GM12878 (cell line): ENCODE measurements around the gene RGS16. TPM values are rescaled to one million over a fixed set of nuclear protein-coding genes. Genes with fewer than 3 reads are reported as not detected.

Experiments
- ATAC-seq: fragments of 200-7000 bp; cut with Tn5 transposase; 3 replicates; pipeline ENCODE4 v1.9.1; 2020; ENCODE audit warnings: mild to moderate bottlenecking, moderate library complexity
- BruUV-seq: library from RNA; stranded (reverse); fragments of 400-500 nt; replicated peaks from 2 replicates; lab custom pipeline; 2021; lab: Mats Ljungman, UMichigan
- CTCF ChIA-PET: fragments of 300-600 bp; sonication (Branson Sonifier 250); formaldehyde crosslinking; extraction: SDS; loops from one replicate; lab custom pipeline; 2021; ENCODE audit warnings: inconsistent platforms; lab: Yijun Ruan, JAX
- POLR2A ChIA-PET: fragments of 350-600 bp; formaldehyde crosslinking; extraction: SDS; loops from one replicate; lab custom pipeline; 2021; ENCODE audit warnings: inconsistent platforms; lab: Charles Lee
- RAD21 ChIA-PET: fragments of 300-600 bp; sonication (Branson Sonifier 250); formaldehyde crosslinking; loops from one replicate; lab custom pipeline; 2023; ENCODE audit warnings: antibody characterized with exemption; ENCODE audit not compliant: unreplicated experiment; lab: Charles Lee
- SMC1A ChIA-PET: fragments of 300-600 bp; sonication (Branson Sonifier 250); formaldehyde crosslinking; loops from one replicate; lab custom pipeline; 2023; ENCODE audit not compliant: unreplicated experiment, uncharacterized antibody; lab: Charles Lee
- DNase-seq: peaks from one replicate; pipeline ENCODE4 v3.0.0-alpha.2; 2011; ENCODE audit warnings: low read depth, low spot score
- FAIRE-seq: peaks from 3 replicates; lab custom pipeline; 2011; peaks lifted over from hg19 to GRCh38; lab: Jason Lieb, UNC
- H2AFZ ChIP-seq: 2 replicates; pipeline ENCODE4 v1.6.0; 2011; ENCODE audit warnings: low read depth, low read length, control low read depth; ENCODE audit not compliant: control insufficient read depth
- H3K27ac ChIP-seq: 2 replicates; pipeline ENCODE4 v1.5.1; 2011; ENCODE audit warnings: control low read depth; ENCODE audit not compliant: control insufficient read depth, insufficient read depth
- H3K27me3 ChIP-seq, 2 experiments: replicated peaks in 1 of 2; 2 replicates each; pipeline versions ENCODE4 v1.6.0 to v1.6.1; 2011; ENCODE audit warnings: low read length in 1 of 2; ENCODE audit not compliant: control insufficient read depth in 2 of 2, insufficient read depth in 2 of 2
- H3K36me3 ChIP-seq, 2 experiments: 2 replicates each; pipeline ENCODE4 v1.5.1; 2011; ENCODE audit warnings: low read length in 1 of 2; ENCODE audit not compliant: control insufficient read depth in 2 of 2, insufficient read depth in 2 of 2
- H3K4me1 ChIP-seq: 2 replicates; pipeline ENCODE4 v1.6.1; 2011; ENCODE audit warnings: mild to moderate bottlenecking, low read length, moderate library complexity, mixed read lengths; ENCODE audit not compliant: control insufficient read depth, insufficient read depth
- H3K4me2 ChIP-seq: 2 replicates; pipeline ENCODE4 v1.6.0; 2011; ENCODE audit warnings: control low read depth; ENCODE audit not compliant: control insufficient read depth, insufficient read depth
- H3K4me3 ChIP-seq: fragments of 200-600 bp; sonication (generic); 2 replicates; pipeline ENCODE4 v1.5.1; 2016
- H3K79me2 ChIP-seq: 2 replicates; pipeline ENCODE4 v1.6.0; 2011; ENCODE audit warnings: low read length; ENCODE audit not compliant: control insufficient read depth, insufficient read depth
- H3K9ac ChIP-seq: 2 replicates; pipeline ENCODE4 v1.8.0; 2011; ENCODE audit warnings: low read length, control low read depth, mixed read lengths; ENCODE audit not compliant: control insufficient read depth, insufficient read depth
- H3K9me3 ChIP-seq: replicated peaks from 3 replicates; pipeline ENCODE4 v1.5.1; 2011; ENCODE audit warnings: mild to moderate bottlenecking, low read length; ENCODE audit not compliant: control insufficient read depth, insufficient read depth
- H4K20me1 ChIP-seq: 2 replicates; pipeline ENCODE4 v1.6.0; 2011; ENCODE audit not compliant: control insufficient read depth, insufficient read depth
- BACH1 ChIP-seq: fragments of 450-650 bp; IDR thresholded peaks from 2 replicates; pipeline ENCODE4 v1.6.1; 2017; ENCODE audit warnings: mild to moderate bottlenecking, borderline replicate concordance
- BHLHE40 ChIP-seq, 2 experiments: fragments of 450-650 bp in 1 of 2; IDR thresholded peaks; 2 replicates each; pipeline ENCODE4 v1.6.1; 2011 to 2017; ENCODE audit warnings: low read depth in 2 of 2, borderline replicate concordance in 1 of 2, improper control_type of control experiment in 1 of 2, low read length in 1 of 2, mild to moderate bottlenecking in 1 of 2
- CBX3 ChIP-seq: fragments of 200-600 bp; sonication (generic); IDR thresholded peaks from 2 replicates; pipeline ENCODE4 v1.6.1; 2016; ENCODE audit warnings: low read depth, borderline replicate concordance
- CEBPB ChIP-seq, 2 experiments: fragments of 150-350 bp in 1 of 2; IDR thresholded peaks; 2 replicates each; pipeline ENCODE4 v1.6.1; 2012 to 2014; ENCODE audit warnings: low read depth in 2 of 2, low read length in 2 of 2, borderline replicate concordance in 1 of 2, inconsistent platforms in 1 of 2
- CEBPZ ChIP-seq: fragments of 150-350 bp; IDR thresholded peaks from 2 replicates; pipeline ENCODE4 v1.6.1; 2016; ENCODE audit warnings: low read depth, low read length
- CUX1 ChIP-seq: IDR thresholded peaks from 2 replicates; pipeline ENCODE4 v1.6.1; 2012; ENCODE audit warnings: improper control_type of control experiment, low read depth, low read length; ENCODE audit not compliant: insufficient replicate concordance
- EGR1 ChIP-seq, 2 experiments: IDR thresholded peaks; 1 replicate in 1 of 2; 2 replicates in 1 of 2; pipeline ENCODE4 v1.6.1; 2011 to 2012; ENCODE audit warnings: low read depth in 2 of 2, low read length in 2 of 2, borderline replicate concordance in 1 of 2, mild to moderate bottlenecking in 1 of 2, moderate library complexity in 1 of 2
- EP300 ChIP-seq, 2 experiments: fragments of 150-350 bp in 1 of 2; IDR thresholded peaks; 2 replicates each; pipeline ENCODE4 v1.6.1; 2011 to 2012; ENCODE audit warnings: low read depth in 2 of 2, low read length in 2 of 2, borderline replicate concordance in 1 of 2, improper control_type of control experiment in 1 of 2, inconsistent platforms in 1 of 2; ENCODE audit not compliant: control insufficient read depth in 1 of 2
- HDAC6 ChIP-seq: fragments of 200-600 bp; sonication (generic); IDR thresholded peaks from one replicate; pipeline ENCODE4 v1.8.0; 2017; ENCODE audit warnings: antibody characterized with exemption; ENCODE audit not compliant: unreplicated experiment
- MEF2A ChIP-seq: IDR thresholded peaks from 2 replicates; pipeline ENCODE4 v1.6.1; 2011; ENCODE audit warnings: low read depth, mild to moderate bottlenecking, low read length, moderate library complexity; ENCODE audit not compliant: insufficient read depth
- NR2C2 ChIP-seq: IDR thresholded peaks from 2 replicates; pipeline ENCODE4 v1.6.1; 2011; ENCODE audit warnings: borderline replicate concordance, low read depth; ENCODE audit not compliant: control insufficient read depth, insufficient read length
- POLR2AphosphoS2 ChIP-seq: IDR thresholded peaks from 2 replicates; pipeline ENCODE4 v1.6.1; 2011; ENCODE audit warnings: low read depth, mild to moderate bottlenecking, low read length, improper control_type of control experiment, moderate library complexity
- ZNF207 ChIP-seq: fragments of 450-650 bp; IDR thresholded peaks from 2 replicates; pipeline ENCODE4 v1.6.1; 2014; ENCODE audit warnings: antibody characterized with exemption, mild to moderate bottlenecking, borderline replicate concordance
- ZNF274 ChIP-seq: IDR thresholded peaks from one replicate; pipeline ENCODE4 v1.8.0; 2011; ENCODE audit not compliant: insufficient read length, insufficient read depth
- ZZZ3 ChIP-seq: IDR thresholded peaks from 2 replicates; pipeline ENCODE4 v1.6.1; 2011; ENCODE audit warnings: low read depth; ENCODE audit not compliant: control insufficient read depth, insufficient read length
- WGBS: methylation state at CpG from one replicate; pipeline ENCODE4 v1.1.6; 2016; ENCODE audit warnings: low lambda C conversion rate; ENCODE audit not compliant: insufficient replicate concordance, insufficient coverage; ENCODE audit errors: missing lambda C conversion rate; 5-methylcytosine and 5-hydroxymethylcytosine counted together
- in situ Hi-C: fragments of 300-500 bp; cut with MboI; formaldehyde crosslinking; loops from 9 replicates; pipeline ENCODE4 v1.14.3; 2018; ENCODE audit warnings: mixed read lengths
- intact Hi-C: fragments of 100-400 bp; cut with micrococcal nuclease; formaldehyde crosslinking; loops from one replicate; pipeline ENCODE4 v1.14.2; 2022; ENCODE audit not compliant: unreplicated experiment
- polyA plus RNA-seq, 11 experiments: library from polyadenylated mRNA; depleted of rRNA in 4 of 11; unstranded in 6 of 11; stranded (reverse) in 5 of 11; fragments of >200 nt; fragmentation: Nextera tagmentation in 4 of 11; fragmentation: Illumina TruSeq in 1 of 11; extraction: Ambion mirVana in 4 of 11; extraction: Trizol in 1 of 11; gene quantifications; 1 replicate in 1 of 11; 2 replicates in 10 of 11; pipeline versions ENCODE4 v1.2.1 to v1.2.3, GENCODE V29; 2011 to 2016; ENCODE audit warnings: inconsistent platforms in 2 of 11, missing spikeins in 2 of 11, low read depth in 1 of 11
- total RNA-seq, 4 experiments: library from RNA; depleted of rRNA in 3 of 4; stranded (reverse); fragments of >200 nt in 3 of 4; fragmentation: Illumina TruSeq in 1 of 4; extraction: Trizol in 1 of 4; gene quantifications; 2 replicates each; pipeline versions ENCODE4 v1.2.1 to v1.2.3, GENCODE V29; 2013 to 2021

Gene RGS16
- total and polyA plus RNA-seq, 10 of the 15 experiments (the other 5 are each of a cell fraction or from before 2014, with no cell fraction given), result 16.4 to 58.2 (median 44.6) TPM

- SMC1A ChIA-PET, result no interaction called here
- CTCF ChIA-PET, result interaction anchor here (1.1 kb wide), 1 partner anchor 209 kb away, joined by 3 read pairs; no protein-coding TSS in a partner anchor
- Histone ChIP-seq H3K36me3 (peaks cover 0 to 3% of the 10 kb centered on the region in 2 experiments; a peak in 2 of 4 replicates), H3K27me3 (no peaks in the 10 kb centered on the region), H3K9ac (no peak overlapping the region), H3K4me2 (no peak overlapping the region), H3K79me2 (no peaks in the 10 kb centered on the region), H3K9me3 (no peaks in the 10 kb centered on the region), H3K4me1 (no peaks in the 10 kb centered on the region), H4K20me1 (no peaks in the 10 kb centered on the region), H2AFZ (no peak overlapping the region), H3K27ac (no peak overlapping the region), H3K4me3 (no peak overlapping the region)
- no peak for ATAC-seq
- no peak for FAIRE-seq
- no TSS peak for BruUV-seq
- no peak for DNase-seq
- in situ Hi-C loops (no loop called here), intact Hi-C loops (no loop called here)
- RAD21 ChIA-PET, result no interaction called here
- POLR2A ChIA-PET, result no interaction called here
- WGBS, result 76% methylated on average over 3 of the region's 3 CpGs
- TF ChIP-seq CBX3 (no peak), EGR1 (IDR thresholded peaks at IDR 0.05; ENCODE audit: borderline replicate concordance in 1 of 2, low read depth in 2 of 2, low read length in 2 of 2) (no peak), ZNF207 (no peak), BACH1 (no peak), CEBPB (IDR thresholded peaks at IDR 0.05; ENCODE audit: borderline replicate concordance in 1 of 2, low read depth in 2 of 2, low read length in 2 of 2) (no peak), CUX1 (no peak), POLR2AphosphoS2 (no peak), EP300 (IDR thresholded peaks at IDR 0.05; ENCODE audit: borderline replicate concordance in 1 of 2, control insufficient read depth in 1 of 2, low read depth in 2 of 2, low read length in 2 of 2) (no peak), MEF2A (no peak), ZNF274 (no peak), BHLHE40 (IDR thresholded peaks at IDR 0.05; ENCODE audit: borderline replicate concordance in 1 of 2, low read depth in 2 of 2, low read length in 1 of 2) (no peak), HDAC6 (no peak), ZZZ3 (no peak), NR2C2 (no peak), CEBPZ (no peak)
These were observed 28.5 kb downstream of the RGS16 start for GRCh38 chr1:182575540-182576149.
